ENCODE data around the gene ZNF609. TPM values are rescaled to one million over a fixed set of nuclear protein-coding genes. Genes with fewer than 3 reads are reported as not detected.

The ZNF609 gene
- total and polyA plus RNA-seq, 2 of the 13 experiments (the other 11 are each of a cell fraction or from before 2014, with no cell fraction given) = 8.9 to 9.9 TPM

DNA sequence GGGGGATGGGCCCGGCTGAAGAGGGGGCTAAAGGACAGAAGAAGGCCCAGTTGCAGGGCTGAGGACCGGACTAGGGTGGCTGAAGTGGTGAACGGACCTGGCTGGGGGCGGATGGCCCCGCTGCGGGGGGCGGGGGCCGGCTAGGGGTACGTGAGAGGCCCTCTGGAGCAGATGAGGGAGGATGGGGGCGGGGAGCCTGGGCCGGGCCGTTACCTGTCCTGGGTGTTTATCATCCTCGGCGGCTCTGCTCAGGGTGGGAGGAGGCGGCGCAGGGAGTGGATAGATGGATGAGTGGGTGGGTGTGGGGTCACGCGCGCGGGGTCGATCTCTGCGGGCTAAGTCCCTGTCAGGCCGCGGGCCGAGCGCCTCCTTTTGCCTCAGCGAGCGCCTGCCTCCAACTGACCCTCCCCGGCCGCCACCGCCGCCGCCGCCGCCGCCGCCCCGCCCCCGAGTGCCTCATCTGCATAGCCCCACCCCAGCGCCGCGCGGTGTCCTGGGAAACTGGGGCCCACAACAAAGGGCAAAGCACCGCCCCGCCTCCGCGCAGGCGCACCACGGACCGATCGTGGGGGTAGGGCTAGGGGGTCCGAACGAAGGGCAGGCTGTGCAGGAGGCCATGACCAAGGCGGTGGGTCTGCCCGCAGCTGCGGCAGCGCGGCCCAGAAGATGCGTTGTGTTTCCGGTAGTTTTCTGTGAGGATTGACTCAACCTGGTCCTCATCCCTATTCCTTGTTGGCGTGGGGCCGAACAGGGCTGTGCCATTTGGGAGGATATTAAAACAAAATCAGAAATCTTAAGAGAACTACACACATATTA lies 242.6 kb downstream of the ZNF609 start (continued):
- TF ChIP-seq ZNF407 (CRISPR knock-in tag; IDR thresholded peaks at IDR 0.05; ENCODE audit: not compliant biosample characterization) (no peak), HHEX (CRISPR knock-in tag; IDR thresholded peaks at IDR 0.05) (no peak), TBL1XR1 (IDR thresholded peaks at IDR 0.05; ENCODE audit: borderline replicate concordance, low read length, partially characterized antibody) (no peak), ZNF569 (CRISPR knock-in tag; IDR thresholded peaks at IDR 0.05; ENCODE audit: borderline replicate concordance) (no peak), POGZ (CRISPR knock-in tag; IDR thresholded peaks at IDR 0.05) (peak; percentile 92), KDM1A (CRISPR knock-in tag; IDR thresholded peaks at IDR 0.05) (no peak), HCFC1 (IDR thresholded peaks at IDR 0.05; ENCODE audit: low read depth, low read length) (no peak), TBX2 (CRISPR knock-in tag; IDR thresholded peaks at IDR 0.05; ENCODE audit: borderline replicate concordance) (peak; percentile 68; the same call in 1 of the 2 replicates), TAF1 (CRISPR knock-in tag; IDR thresholded peaks at IDR 0.05) (peak; percentile 81), PRMT3 (CRISPR knock-in tag; IDR thresholded peaks at IDR 0.05; ENCODE audit: borderline replicate concordance, low read depth) (no peak), TARDBP (CRISPR knock-in tag; IDR thresholded peaks at IDR 0.05) (0 out of 2 replicates have a peak, but pooled peaks have one; percentile 47), ARID4A (CRISPR knock-in tag; IDR thresholded peaks at IDR 0.05; ENCODE audit: borderline replicate concordance) (peak; percentile 63; the same call in 1 of the 2 replicates), ZSCAN20 (CRISPR knock-in tag; IDR thresholded peaks at IDR 0.05; ENCODE audit: borderline replicate concordance) (no peak)
- TF ChIP-seq, protein P1, sequence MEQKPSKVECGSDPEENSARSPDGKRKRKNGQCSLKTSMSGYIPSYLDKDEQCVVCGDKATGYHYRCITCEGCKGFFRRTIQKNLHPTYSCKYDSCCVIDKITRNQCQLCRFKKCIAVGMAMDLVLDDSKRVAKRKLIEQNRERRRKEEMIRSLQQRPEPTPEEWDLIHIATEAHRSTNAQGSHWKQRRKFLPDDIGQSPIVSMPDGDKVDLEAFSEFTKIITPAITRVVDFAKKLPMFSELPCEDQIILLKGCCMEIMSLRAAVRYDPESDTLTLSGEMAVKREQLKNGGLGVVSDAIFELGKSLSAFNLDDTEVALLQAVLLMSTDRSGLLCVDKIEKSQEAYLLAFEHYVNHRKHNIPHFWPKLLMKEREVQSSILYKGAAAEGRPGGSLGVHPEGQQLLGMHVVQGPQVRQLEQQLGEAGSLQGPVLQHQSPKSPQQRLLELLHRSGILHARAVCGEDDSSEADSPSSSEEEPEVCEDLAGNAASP (CRISPR knock-in tag; IDR thresholded peaks at IDR 0.05; ENCODE audit: borderline replicate concordance) = 0 out of 2 replicates have a peak, but pooled peaks have one; percentile 21
